Endometrium (tissue), 2 donors: ENCODE results near the gene KMT5C.
"Not testable (repeated sequence)": the region's sequence is repeated elsewhere in the genome, so short reads cannot be mapped to it uniquely, and the experiment has no call there.

Experiments
- FAIRE-seq: peaks from 2 replicates; lab custom pipeline; 2012; peaks lifted over from hg19 to GRCh38; lab: Jason Lieb, UNC
- donor health status: control.
- donor health status: control.

Gene KMT5C

GRCh38 chr19:55319785-55320184, 19.9 kb upstream of the KMT5C start:
- FAIRE-seq: no peak

- no peak for FAIRE-seq
Measured at GRCh38 chr19:55320844-55321419, 18.7 kb upstream of the KMT5C start.

DNA sequence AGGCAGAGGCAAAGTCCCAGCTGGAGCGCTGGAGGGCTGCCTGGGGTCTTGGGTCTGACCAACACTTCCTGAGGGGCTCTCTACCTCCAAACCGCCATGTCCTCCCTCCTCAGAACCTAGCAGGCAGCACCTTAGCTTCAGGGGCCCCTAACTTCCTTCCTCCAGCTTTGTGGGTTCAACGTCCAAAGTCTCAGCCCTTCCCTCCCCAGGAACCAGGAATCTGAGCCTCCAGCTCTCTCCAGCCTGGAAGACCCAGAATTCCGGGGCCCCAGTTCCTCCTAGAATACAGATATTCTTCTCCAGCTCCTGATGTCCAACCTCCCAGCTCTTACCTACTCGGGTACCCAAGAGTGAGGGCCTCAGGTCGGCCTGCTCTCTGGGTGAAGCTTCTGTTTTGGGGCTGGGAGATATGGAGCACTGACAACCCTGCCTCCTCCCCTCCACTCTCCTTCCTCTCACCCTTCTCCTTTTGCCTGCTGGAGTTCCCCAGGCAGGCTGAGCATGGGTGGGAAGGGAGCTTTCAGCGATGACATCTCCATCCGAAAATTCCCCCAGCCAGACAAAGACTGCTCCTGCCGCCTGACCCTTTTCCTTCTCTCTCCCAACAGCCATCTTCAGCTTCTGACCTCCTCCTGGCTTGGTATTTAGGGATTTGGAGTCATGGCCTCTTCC, 18.1 kb upstream of the KMT5C start:
- FAIRE-seq: no peak

DNA sequence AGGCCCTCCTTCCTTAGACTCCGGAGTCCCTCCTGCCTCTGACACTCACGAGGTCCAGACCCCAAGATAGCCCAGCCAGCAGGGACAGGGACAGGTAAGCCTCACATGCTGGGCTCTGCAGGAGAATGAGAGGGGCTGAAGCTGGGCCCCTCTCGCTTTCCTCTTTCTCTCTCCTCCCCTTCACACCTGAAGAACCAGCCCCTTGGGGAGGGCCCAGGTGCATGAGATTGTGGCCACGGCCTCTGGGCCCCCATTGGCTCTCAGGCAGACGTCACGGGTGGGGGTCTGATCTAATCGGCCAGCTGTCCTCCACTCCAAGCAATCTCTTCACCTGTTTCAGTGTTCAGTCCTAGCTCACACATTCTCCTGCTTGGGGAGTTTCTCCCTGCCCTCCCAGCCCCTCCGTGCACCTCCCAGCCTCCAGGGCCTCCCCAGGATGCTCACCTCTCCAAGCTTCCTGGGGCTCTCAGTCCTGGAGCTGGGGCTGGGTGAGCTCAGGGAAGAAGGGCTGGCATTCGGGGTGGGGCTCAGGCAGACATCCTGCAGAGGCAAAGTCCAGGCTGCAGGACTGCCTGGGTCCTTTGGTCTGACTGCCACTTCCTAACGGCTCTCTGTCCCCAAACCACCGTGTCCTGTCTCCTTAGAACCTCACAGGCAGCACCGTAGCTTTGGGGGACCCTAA, 17.3 kb upstream of the KMT5C start:
- FAIRE-seq: no peak

DNA sequence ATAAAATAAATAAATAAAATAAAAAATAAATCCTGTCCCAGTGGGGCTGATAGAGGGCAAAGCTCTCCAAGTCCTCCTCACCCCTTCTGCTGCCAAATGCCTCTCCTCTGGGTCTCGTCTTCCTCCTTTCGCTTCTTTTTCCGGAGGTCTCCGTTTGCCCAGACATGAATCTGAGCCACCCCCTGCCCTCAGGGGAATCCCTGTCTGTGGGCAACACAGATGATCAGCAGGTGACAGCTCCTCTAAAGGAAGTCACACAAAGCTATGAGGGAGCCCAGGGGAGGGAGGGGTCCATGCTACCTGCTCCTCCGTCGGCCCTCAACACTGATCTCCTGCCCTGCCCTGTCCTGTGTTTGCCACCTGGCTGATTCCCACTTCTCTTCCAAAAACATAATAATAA, 15.0 kb upstream of the KMT5C start:
- no peak for FAIRE-seq

- no peak for FAIRE-seq
Measured at GRCh38 chr19:55325172-55325571, 14.5 kb upstream of the KMT5C start, which contains the start of gene TMEM150B. Gene TMEM150B (minus strand): TSS chr19:55325341. CDS start chr19:55321036, 4,305 bp downstream.

- FAIRE-seq: not testable (repeated sequence)
Measured at GRCh38 chr19:55328774-55329318, 10.8 kb upstream of the KMT5C start.

DNA sequence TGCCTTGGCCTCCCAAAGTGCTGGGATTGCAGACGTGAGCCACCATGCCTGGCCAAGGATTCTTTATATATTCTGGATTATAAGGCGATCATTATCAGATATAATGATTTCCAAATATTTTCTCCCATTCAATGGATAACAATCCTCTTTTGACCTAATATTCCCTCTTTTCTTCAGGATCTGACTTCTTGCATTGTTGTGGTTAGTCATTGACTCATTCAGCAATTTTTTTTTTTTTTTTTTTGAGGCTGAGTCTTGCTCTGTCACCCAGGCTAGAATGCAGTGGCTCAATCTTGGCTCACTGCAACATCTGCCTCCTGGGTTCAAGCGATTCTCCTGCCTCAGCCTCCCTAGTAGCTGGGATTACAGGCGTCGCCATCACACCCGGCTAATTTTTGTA, 9.9 kb upstream of the KMT5C start:
- not testable (repeated sequence) for FAIRE-seq

DNA sequence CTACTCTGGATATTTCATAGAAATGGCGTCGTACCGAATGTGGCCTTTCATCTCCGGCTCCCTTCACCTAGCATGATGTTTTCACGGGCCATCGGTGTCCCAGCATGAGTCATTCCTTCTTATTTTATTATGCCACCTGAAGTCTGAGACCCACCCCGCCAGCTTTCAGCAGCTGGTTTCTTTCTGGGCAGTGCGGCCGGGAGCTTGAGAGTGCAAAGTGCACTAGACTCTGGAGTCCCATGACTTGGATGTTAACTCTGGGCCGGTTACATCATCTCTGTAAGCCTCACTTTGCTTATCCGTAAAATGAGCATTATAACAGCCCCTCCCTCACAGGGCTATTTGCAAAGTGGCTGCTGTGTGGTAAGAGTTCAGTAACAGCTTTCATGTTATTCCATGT, 5.8 kb upstream of the KMT5C start:
- no peak for FAIRE-seq

- FAIRE-seq: no peak
Measured at GRCh38 chr19:55336101-55336500, 3.6 kb upstream of the KMT5C start.

DNA sequence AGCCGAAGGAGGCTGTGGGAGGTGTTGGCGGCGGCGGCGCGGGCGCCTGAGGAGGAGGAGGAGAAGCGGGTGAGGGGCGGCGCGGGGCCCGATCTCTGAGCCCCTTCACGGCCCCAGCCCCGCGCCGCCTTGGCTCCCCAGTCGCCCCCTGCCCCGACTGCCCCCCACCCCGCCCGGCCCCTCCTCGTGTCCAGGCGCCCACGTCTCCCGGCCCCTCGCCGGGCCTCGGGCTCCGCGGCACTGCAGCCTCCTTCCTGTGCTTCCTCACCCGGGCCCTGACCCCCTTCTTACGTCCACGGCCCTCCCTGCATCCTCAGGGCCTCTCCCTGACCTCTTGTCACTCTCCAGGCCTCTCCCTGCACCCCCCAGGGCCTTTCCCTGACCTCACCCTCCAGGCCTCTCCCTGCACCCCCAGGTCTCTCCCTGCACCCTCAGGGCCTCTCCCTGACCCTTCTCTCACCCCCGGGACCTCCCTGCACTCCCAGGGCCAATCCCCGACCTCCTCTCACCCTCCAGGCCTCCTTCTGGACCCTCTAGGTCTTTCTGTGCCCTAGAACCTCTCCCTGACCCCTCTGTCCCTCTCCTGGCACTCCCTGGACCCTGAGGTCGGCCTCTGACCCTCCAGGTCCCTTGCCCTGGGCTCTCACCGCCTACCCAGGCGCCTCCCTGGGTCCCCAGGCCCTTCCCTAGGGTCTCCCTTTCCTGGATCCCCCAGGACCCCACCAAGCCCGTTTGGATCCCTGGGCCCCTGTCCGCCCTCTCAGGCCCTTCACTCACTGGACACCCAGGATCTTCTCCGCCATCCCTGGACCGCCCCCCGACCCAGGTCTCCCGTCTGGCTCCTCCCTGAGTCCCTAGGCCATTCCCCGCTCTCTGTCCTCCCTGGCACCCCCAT, 460 bp downstream of the KMT5C start:
- no peak for FAIRE-seq

- no peak for FAIRE-seq
Measured at GRCh38 chr19:55340784-55341147, 1.1 kb downstream of the KMT5C start.

DNA sequence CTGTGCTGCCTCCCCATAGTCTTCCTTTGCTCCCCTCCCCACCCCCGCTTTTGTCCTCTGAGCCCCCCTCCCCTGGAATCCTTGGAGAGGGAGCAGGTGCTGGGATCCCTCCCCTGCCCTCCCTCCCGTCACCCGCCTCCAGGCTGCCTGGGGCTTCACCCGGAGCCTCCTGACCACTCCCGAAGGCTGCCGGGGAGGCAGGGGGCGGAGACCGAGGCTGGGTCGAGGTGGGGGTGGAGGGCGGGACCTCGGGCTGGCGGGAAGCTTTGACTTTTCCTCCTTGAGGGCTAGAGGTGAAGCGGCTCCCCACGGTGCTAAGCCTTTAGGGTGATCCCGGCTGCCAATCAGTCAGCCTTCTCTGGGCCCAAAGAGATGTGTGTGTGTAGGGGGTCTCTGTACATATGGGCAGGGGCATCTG, 1.5 kb downstream of the KMT5C start:
- no peak for FAIRE-seq

DNA sequence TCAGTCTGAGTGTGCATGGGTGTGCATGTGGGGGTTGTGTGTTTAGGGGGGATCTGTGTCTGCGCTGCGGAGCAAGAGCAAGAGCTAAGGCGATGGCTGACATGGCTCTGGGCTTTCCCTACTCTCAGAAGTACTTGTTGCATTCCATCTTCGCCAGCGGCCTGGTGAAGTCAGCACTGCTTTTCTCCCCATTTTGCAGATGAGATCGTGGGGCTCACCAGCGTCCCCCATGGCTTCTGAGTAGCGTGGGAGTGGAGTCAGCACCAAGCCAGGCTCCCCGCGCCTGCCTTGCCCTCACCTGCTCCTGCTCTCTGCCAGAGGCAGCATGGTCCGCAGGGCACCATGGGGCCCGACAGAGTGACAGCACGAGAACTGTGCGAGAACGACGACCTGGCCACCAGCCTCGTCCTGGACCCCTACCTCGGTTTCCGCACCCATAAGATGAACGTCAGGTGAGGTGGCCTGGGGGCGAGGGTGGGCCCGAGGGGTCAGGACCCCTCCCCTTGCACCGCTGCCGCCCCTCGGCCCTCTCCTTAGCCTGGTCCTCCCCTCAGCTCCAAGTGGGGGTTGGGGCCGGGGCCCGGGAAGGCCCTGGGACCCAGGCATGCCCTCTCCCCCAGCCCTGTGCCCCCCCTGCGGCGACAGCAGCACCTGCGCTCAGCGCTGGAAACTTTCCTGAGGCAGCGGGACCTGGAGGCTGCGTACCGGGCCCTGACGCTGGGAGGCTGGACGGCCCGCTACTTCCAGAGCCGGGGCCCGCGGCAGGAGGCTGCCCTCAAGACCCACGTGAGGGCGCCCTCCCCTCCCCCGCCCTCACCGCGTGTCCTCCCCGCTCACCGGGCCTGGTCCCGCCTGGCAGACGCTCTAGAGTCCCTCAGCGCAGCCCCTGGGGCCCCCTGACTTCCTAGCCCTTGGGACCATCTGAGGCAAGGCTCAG, 2.2 kb downstream of the KMT5C start:
- FAIRE-seq: no peak

DNA sequence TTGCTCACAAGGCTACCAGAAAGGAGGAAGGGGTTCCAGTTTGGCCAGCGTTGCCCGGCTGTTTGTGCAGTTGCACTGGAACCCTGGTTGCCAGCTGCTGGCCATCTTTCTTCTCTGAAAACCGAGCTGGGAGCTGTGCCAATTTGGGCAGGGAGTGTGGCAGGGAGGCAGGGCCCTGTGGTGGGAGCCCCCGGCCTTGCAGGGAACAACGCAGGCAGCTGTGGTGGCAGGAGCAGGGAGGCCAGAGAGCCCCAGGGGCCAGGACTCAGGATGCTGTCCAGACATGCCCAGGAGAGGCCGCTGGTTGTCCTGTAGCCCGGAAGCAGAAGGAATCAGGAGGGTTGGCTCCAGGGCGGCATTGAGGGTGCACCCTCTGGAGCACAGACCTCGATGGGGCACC, 4.8 kb downstream of the KMT5C start:
- no peak for FAIRE-seq

DNA sequence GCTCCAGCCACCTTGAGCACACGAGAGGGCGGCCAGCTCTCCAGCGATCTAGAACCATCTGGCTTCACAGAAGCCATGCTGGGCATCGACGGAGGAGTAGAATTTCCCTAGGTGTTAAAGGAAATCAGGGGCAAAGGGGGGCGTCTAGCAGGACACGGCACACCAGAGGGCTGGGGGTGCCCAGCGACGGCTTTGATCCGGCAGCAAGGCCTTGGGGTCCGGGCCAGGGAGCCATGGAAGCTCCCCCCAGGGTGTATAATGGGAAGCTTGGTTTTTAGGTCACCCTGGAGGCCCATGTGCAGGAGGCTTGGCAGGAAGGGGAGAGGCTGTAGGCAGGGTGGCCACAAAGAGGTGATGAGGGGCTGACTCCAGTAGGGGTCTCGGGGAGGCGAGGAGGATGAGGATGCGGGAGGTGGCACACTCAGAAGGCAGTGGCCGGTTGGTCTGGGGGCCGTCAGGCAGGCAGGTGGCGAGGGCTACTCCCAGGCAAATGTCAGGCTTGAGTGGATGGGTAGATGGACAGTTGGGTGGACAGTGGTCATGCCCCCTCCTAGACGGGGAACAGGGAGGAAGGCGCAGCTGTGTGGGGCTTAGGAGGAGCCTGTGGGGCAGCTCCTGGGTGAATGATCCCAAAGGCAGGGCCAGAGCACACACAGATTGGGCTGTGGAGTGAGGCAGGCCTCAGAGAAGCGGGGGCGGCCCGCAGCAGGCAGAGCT, 5.6 kb downstream of the KMT5C start:
- no peak for FAIRE-seq

GRCh38 chr19:55345818-55346724, 6.4 kb downstream of the KMT5C start:
- FAIRE-seq: no peak

GRCh38 chr19:55346725-55347441, 7.2 kb downstream of the KMT5C start:
- FAIRE-seq: no peak
